AG10803 (cell line): ENCODE results near the gene FRS2.
A peak's percentile ranks its signal among the peaks of the same experiment; 100 is the strongest.

Experiments
- DNase-seq: peaks from one replicate; pipeline ENCODE4 v3.0.0; 2010; ENCODE audit warnings: low read depth
- H3K4me3 ChIP-seq: 2 replicates; pipeline ENCODE4 v1.5.1; 2011; ENCODE audit warnings: mild to moderate bottlenecking, low read length, control low read depth
- TF ChIP-seq, protein P1 (sequence below): conservative IDR thresholded peaks from 2 replicates; pipeline ENCODE4 v1.5.1; 2011; ENCODE audit warnings: mild to moderate bottlenecking, low read length, control low read depth, inconsistent platforms

The FRS2 gene

DNA sequence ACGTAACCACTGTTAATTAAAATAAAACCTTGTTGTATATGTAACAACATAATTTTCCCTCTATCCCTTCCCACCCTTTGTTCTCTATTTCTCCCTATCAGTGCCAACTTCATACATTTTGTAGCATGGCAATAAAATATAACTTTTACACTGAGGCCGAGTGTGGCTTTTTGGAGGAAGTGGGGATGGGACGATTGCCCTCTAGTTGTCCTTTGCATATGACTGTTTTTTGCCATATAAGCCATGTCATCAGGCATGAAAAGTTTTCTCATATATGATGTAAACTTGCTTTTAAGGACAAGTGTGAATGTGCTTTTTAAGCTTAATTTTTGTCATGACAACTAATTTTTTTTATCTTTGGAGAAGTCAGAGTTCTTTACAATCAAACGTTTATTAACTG lies 108.8 kb downstream of the FRS2 start:
- DNase-seq: no peak
- no peak overlapping the region for H3K4me3 ChIP-seq
- TF ChIP-seq, protein P1, sequence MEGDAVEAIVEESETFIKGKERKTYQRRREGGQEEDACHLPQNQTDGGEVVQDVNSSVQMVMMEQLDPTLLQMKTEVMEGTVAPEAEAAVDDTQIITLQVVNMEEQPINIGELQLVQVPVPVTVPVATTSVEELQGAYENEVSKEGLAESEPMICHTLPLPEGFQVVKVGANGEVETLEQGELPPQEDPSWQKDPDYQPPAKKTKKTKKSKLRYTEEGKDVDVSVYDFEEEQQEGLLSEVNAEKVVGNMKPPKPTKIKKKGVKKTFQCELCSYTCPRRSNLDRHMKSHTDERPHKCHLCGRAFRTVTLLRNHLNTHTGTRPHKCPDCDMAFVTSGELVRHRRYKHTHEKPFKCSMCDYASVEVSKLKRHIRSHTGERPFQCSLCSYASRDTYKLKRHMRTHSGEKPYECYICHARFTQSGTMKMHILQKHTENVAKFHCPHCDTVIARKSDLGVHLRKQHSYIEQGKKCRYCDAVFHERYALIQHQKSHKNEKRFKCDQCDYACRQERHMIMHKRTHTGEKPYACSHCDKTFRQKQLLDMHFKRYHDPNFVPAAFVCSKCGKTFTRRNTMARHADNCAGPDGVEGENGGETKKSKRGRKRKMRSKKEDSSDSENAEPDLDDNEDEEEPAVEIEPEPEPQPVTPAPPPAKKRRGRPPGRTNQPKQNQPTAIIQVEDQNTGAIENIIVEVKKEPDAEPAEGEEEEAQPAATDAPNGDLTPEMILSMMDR: no peak

DNA sequence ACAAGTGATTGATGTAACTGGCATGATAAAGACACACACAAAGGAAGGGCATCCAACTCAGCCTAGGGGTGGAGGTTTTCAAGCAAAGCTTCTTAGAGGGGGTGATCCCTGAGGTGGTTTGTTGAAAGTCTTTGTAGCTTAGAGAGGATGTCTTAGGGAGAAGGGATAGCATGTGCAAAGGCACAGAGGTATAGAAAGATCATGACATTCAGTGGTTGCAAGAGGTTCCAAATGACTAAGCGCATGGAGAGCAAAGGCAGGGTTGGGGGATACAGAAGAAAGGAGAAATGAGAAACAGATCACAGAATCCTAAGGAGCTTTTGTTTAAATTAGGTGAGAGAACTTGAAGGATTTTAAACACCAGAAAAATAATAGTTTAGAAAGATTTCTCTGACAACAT lies 109.9 kb downstream of the FRS2 start:
- no peak for DNase-seq
- no peak overlapping the region for H3K4me3 ChIP-seq
- TF ChIP-seq, protein P1: no peak

- H3K4me3 ChIP-seq: no peak overlapping the region
- no peak for DNase-seq
- TF ChIP-seq, protein P1: no peak
These were observed 113.0 kb downstream of the FRS2 start for GRCh38 chr12:69583203-69583602.

DNA sequence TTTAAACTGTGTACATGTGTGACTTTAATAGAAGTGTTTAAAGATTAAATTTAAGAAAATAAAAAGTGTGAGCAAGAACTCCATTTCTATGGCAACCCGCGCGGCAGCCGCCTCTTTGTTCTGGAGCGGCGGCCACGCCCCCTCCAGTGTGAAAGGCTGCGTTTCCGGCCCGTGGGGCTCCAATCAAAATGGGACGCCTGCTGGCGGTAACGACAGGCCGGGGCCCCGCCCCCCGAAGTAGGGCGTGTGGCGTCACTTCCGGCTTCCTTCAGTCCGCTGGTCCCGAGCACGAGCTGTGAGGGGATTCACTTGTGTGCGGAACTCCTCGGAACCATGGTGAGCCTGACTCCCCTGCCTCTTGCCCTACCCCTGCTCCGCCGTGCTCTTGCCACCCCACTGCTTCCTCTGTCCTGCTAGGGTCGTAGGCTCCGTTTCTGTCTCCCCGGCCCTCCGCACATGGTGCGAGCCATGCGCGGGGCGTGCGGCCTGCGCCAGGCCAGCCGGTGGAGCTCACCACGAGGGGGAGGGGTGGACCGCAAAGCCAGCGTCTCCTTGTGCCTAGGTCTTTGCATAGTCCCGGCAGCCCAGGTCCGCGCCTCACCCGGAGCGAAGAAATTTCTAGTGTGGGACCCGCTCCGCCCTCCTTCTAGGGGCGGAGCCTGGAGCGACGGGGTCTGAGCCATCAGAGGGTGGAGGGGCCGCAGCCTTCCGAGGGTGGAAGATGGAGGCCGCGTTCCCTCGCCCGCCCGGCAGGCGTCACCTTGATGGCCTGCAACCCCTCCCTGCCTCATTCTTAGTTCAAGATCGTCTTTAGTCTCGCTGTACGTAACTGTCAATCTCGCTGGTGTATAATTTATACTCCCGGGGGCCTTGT lies 115.2 kb downstream of the FRS2 start, which contains the start of gene CCT2:
Gene CCT2, plus strand, starts transcription at position 271 of the 874 bp plus-strand sequence. Its CDS starts 63 bp downstream, at position 334.
- TF ChIP-seq, protein P1: peak; percentile 48
- H3K4me3 ChIP-seq: peak within 1 kb of the TSS; percentile 100
- DNase-seq: peak; percentile 92

DNA sequence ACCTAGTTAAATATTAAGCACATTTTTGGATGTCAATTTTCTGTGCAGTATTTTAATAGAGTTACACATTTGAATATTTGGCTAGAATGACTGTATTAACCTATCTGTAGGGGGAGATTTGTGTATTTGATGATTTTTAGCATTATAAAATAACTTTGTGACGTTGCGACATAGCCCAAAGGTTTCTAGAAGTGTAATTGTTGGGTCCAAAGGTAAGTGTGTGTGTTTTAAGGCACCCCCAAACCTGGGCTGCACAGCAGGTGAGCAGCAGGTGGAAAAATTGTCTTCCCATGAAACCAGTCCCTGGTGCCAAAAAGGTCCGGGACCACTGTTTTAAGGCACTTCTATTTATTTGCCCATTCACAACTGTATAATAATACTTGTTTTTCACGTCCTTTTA lies 118.3 kb downstream of the FRS2 start:
- H3K4me3 ChIP-seq: no peak overlapping the region
- no peak for DNase-seq
- TF ChIP-seq, protein P1: no peak

DNA sequence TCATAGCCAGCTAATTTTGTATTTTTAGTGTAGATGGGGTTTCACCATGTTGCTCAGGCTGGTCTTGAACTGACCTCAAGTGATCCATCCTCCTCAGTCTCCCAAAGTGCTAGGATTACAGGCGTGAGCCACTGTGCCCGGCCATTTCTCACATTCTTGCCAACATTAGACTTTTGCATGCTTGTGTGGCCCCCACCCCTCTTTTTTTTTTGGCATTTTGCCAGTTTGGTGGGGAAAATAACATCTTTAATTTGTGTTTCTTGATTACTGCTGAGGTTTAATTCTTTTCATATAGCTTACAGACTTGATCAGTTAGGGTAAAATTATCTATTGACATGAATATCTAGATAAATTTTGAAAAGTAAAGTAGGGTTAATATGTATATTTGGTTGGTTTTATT lies 118.9 kb downstream of the FRS2 start:
- TF ChIP-seq, protein P1: no peak
- no peak overlapping the region for H3K4me3 ChIP-seq
- DNase-seq: no peak

- DNase-seq: no peak
- H3K4me3 ChIP-seq: no peak overlapping the region
- TF ChIP-seq, protein P1: no peak
These were observed 125.5 kb downstream of the FRS2 start for GRCh38 chr12:69595689-69596088.
